PFSK-1 (cell line): ENCODE results near the gene TECR.

Source experiments
- POLR2AphosphoS5 ChIP-seq: IDR thresholded peaks from 2 replicates; pipeline ENCODE4 v1.6.1; 2012; ENCODE audit warnings: low read depth, mild to moderate bottlenecking, control low read depth, low read length, moderate library complexity
- REST ChIP-seq, 2 experiments: IDR thresholded peaks; 2 replicates each; pipeline versions ENCODE4 v1.6.1 to v1.8.0; 2011 to 2012; ENCODE audit warnings: low read depth in 2 of 2, low read length in 2 of 2, control low read depth in 1 of 2, inconsistent platforms in 1 of 2, mild to moderate bottlenecking in 1 of 2, moderate library complexity in 1 of 2; ENCODE audit not compliant: insufficient read depth in 1 of 2
- SIN3A ChIP-seq: IDR thresholded peaks from 2 replicates; pipeline ENCODE4 v1.6.1; 2012; ENCODE audit warnings: mild to moderate bottlenecking, low read length, moderate library complexity, borderline replicate concordance; ENCODE audit not compliant: insufficient read depth

- TF ChIP-seq POLR2AphosphoS5 = no peak
- TF ChIP-seq SIN3A = no peak
- no peak for TF ChIP-seq REST (IDR thresholded peaks at IDR 0.05; ENCODE audit: insufficient read depth in 1 of 2, low read depth in 2 of 2, low read length in 2 of 2)
Observed at GRCh38 chr19:14517446-14517839, 12.0 kb upstream of the TECR start.
